Measurements from ENCODE around the gene FGFBP3. TPM values are rescaled to one million over a fixed set of nuclear protein-coding genes. Genes with fewer than 3 reads are reported as not detected.

The FGFBP3 gene
- polyA plus RNA-seq (2012; ENCODE audit: insufficient read depth, insufficient read length, low read depth) = 8.5 TPM

GRCh38 chr10:91909117-91909677, at the start of gene FGFBP3:
FGFBP3 (minus strand) TSS chr10:91909486; CDS start chr10:91908969, 517 bp downstream.
- Histone ChIP-seq H3K9me3 (no peaks in the 10 kb centered on the region), H3K36me3 (no peaks in the 10 kb centered on the region), H3K4me1 (no peaks in the 10 kb centered on the region), H3K4me3 (ENCODE audit: low read depth, low read length) (peak within 1 kb of the TSS; percentile 68), H3K27me3 (peaks cover 7% of the 10 kb centered on the region)
- no peak for TF ChIP-seq CTCF (IDR thresholded peaks at IDR 0.05; ENCODE audit: low read depth, low read length)
- DNase-seq = peak; percentile 57

GRCh38 chr10:91957091-91957490, 47.8 kb upstream of the FGFBP3 start:
- Histone ChIP-seq H3K4me1 (no peaks in the 10 kb centered on the region), H3K27me3 (no peaks in the 10 kb centered on the region), H3K9me3 (no peaks in the 10 kb centered on the region), H3K36me3 (peaks cover 70% of the 10 kb centered on the region), H3K4me3 (ENCODE audit: low read depth, low read length) (no peak overlapping the region)
- no peak for DNase-seq
- no peak for TF ChIP-seq CTCF (IDR thresholded peaks at IDR 0.05; ENCODE audit: low read depth, low read length)

- Histone ChIP-seq H3K36me3 (peaks cover 66% of the 10 kb centered on the region), H3K27me3 (no peaks in the 10 kb centered on the region), H3K4me1 (no peaks in the 10 kb centered on the region), H3K4me3 (ENCODE audit: low read depth, low read length) (no peak overlapping the region), H3K9me3 (no peaks in the 10 kb centered on the region)
- no peak for DNase-seq
- no peak for TF ChIP-seq CTCF (IDR thresholded peaks at IDR 0.05; ENCODE audit: low read depth, low read length)
These were observed 45.8 kb upstream of the FGFBP3 start for GRCh38 chr10:91955114-91955513.

GRCh38 chr10:91953600-91954160, 44.4 kb upstream of the FGFBP3 start:
- H3K36me3 ChIP-seq = peaks cover 58% of the 10 kb centered on the region
- H3K9me3 ChIP-seq = no peaks in the 10 kb centered on the region
- no peak for DNase-seq
- no peaks in the 10 kb centered on the region for H3K4me1 ChIP-seq
- TF ChIP-seq CTCF (IDR thresholded peaks at IDR 0.05; ENCODE audit: low read depth, low read length) = no peak
- no peak overlapping the region for H3K4me3 ChIP-seq (ENCODE audit: low read depth, low read length)
- H3K27me3 ChIP-seq = no peaks in the 10 kb centered on the region

GRCh38 chr10:91944880-91945630, 35.8 kb upstream of the FGFBP3 start:
- no peak for DNase-seq
- Histone ChIP-seq H3K36me3 (peaks cover 26% of the 10 kb centered on the region), H3K4me3 (ENCODE audit: low read depth, low read length) (no peak overlapping the region), H3K27me3 (no peaks in the 10 kb centered on the region), H3K4me1 (no peaks in the 10 kb centered on the region), H3K9me3 (no peaks in the 10 kb centered on the region)
- TF ChIP-seq CTCF (IDR thresholded peaks at IDR 0.05; ENCODE audit: low read depth, low read length) = no peak

- DNase-seq = no peak
- no peaks in the 10 kb centered on the region for H3K27me3 ChIP-seq
- no peaks in the 10 kb centered on the region for H3K9me3 ChIP-seq
- H3K4me3 ChIP-seq (ENCODE audit: low read depth, low read length) = no peak overlapping the region
- no peaks in the 10 kb centered on the region for H3K4me1 ChIP-seq
- peaks cover 35% of the 10 kb centered on the region for H3K36me3 ChIP-seq
- TF ChIP-seq CTCF (IDR thresholded peaks at IDR 0.05; ENCODE audit: low read depth, low read length) = no peak
These were observed 32.1 kb upstream of the FGFBP3 start for GRCh38 chr10:91941426-91941825.
